H1 (cell line): ENCODE results near the gene ASCC1. TPM values are rescaled to one million over a fixed set of nuclear protein-coding genes. Genes with fewer than 3 reads are reported as not detected.

Source experiments
- CTCF ChIA-PET: fragments of 300-600 bp; sonication (Branson Sonifier 250); formaldehyde crosslinking; loops from one replicate; lab custom pipeline; 2021; ENCODE audit not compliant: partially characterized antibody; lab: Charles Lee
- POLR2A ChIA-PET: fragments of 300-600 bp; sonication (Branson Sonifier 250); formaldehyde crosslinking; loops from one replicate; lab custom pipeline; 2021; ENCODE audit warnings: inconsistent platforms; ENCODE audit not compliant: partially characterized antibody; lab: Charles Lee
- DNase-seq, 2 experiments: peaks; one replicate each; pipeline versions ENCODE4 v3.0.0 to v3.0.0-alpha.2; 2010 to 2022; ENCODE audit warnings: low spot score in 2 of 2, low read depth in 1 of 2, mixed read lengths in 1 of 2
- FAIRE-seq: peaks from 2 replicates; lab custom pipeline; 2011; peaks lifted over from hg19 to GRCh38; lab: Jason Lieb, UNC
- H2AFZ ChIP-seq: 2 replicates; pipeline ENCODE4 v1.8.1; 2012; ENCODE audit warnings: low read length, inconsistent platforms
- H2AK5ac ChIP-seq: 2 replicates; pipeline ENCODE4 v1.6.1; 2013; ENCODE audit warnings: low read depth, low read length
- H2BK120ac ChIP-seq: replicated peaks from 2 replicates; pipeline ENCODE3; 2013; ENCODE audit warnings: low read depth, low read length, inconsistent platforms
- H2BK12ac ChIP-seq: 2 replicates; pipeline ENCODE4 v1.6.1; 2013; ENCODE audit warnings: low read depth, low read length
- H2BK15ac ChIP-seq: 2 replicates; pipeline ENCODE4 v1.6.1; 2013; ENCODE audit warnings: low read length
- H2BK20ac ChIP-seq: 2 replicates; pipeline ENCODE4 v1.6.1; 2013; ENCODE audit warnings: low read length
- H2BK5ac ChIP-seq: 2 replicates; pipeline ENCODE4 v1.6.1; 2013; ENCODE audit warnings: low read depth, low read length
- H3K14ac ChIP-seq: 2 replicates; pipeline ENCODE4 v1.6.1; 2013; ENCODE audit warnings: inconsistent platforms; ENCODE audit not compliant: insufficient read length
- H3K18ac ChIP-seq: 2 replicates; pipeline ENCODE4 v1.6.1; 2013; ENCODE audit warnings: low read length; ENCODE audit errors: extremely low read depth
- H3K23ac ChIP-seq: 2 replicates; pipeline ENCODE4 v1.6.1; 2013; ENCODE audit warnings: inconsistent platforms; ENCODE audit not compliant: insufficient read length
- H3K23me2 ChIP-seq: 2 replicates; pipeline ENCODE4 v1.6.1; 2013; ENCODE audit warnings: low read depth, low read length
- H3K27ac ChIP-seq: 2 replicates; pipeline ENCODE4 v1.6.1; 2011; ENCODE audit warnings: low read depth, low read length, inconsistent platforms
- H3K27me3 ChIP-seq, 4 experiments: replicated peaks in 1 of 4; 1 replicate in 1 of 4; 2 replicates in 3 of 4; pipeline versions ENCODE4 v1.6.1 to v1.8.1; 2011 to 2013; ENCODE audit warnings: low read length in 3 of 4, mild to moderate bottlenecking in 3 of 4, inconsistent platforms in 2 of 4, mixed read lengths in 2 of 4, moderate library complexity in 1 of 4; ENCODE audit not compliant: control insufficient read depth in 3 of 4, insufficient read depth in 3 of 4; ENCODE audit errors: extremely low read depth in 1 of 4
- H3K36me3 ChIP-seq, 4 experiments: 2 replicates each; pipeline versions ENCODE4 v1.6.1 to v1.8.1; 2011 to 2013; ENCODE audit warnings: mild to moderate bottlenecking in 4 of 4, low read length in 3 of 4, moderate library complexity in 2 of 4, control low read depth in 1 of 4, inconsistent platforms in 1 of 4; ENCODE audit not compliant: insufficient read depth in 4 of 4, control insufficient read depth in 2 of 4
- H3K4ac ChIP-seq: replicated peaks from 2 replicates; pipeline ENCODE3; 2013; ENCODE audit warnings: low read length, low read depth, mixed read lengths, inconsistent platforms; ENCODE audit not compliant: insufficient read length
- H3K4me1 ChIP-seq, 4 experiments: replicated peaks in 1 of 4; 1 replicate in 1 of 4; 2 replicates in 3 of 4; pipeline versions ENCODE4 v1.6.1 to v1.8.1; 2011 to 2013; ENCODE audit warnings: low read length in 3 of 4, inconsistent platforms in 2 of 4, mixed read lengths in 1 of 4; ENCODE audit not compliant: insufficient read depth in 4 of 4, control insufficient read depth in 3 of 4
- H3K4me2 ChIP-seq, 2 experiments: 2 replicates each; pipeline versions ENCODE4 v1.6.1 to v1.8.1; 2011 to 2013; ENCODE audit warnings: low read depth in 2 of 2, low read length in 2 of 2, control low read depth in 1 of 2, inconsistent platforms in 1 of 2, mild to moderate bottlenecking in 1 of 2; ENCODE audit not compliant: insufficient read depth in 1 of 2
- H3K4me3 ChIP-seq, 4 experiments: fragments of 200-600, 300-600 bp in 1 of 4; sonication (generic), shearing (Covaris generic), sonication (Bioruptor Twin) in 1 of 4; 2 replicates each; pipeline versions ENCODE4 v1.5.1 to v1.8.1; 2011 to 2016; ENCODE audit warnings: low read length in 4 of 4, low read depth in 3 of 4, control low read depth in 2 of 4, inconsistent platforms in 2 of 4, mild to moderate bottlenecking in 2 of 4, mixed read lengths in 1 of 4, moderate library complexity in 1 of 4; ENCODE audit not compliant: insufficient read depth in 2 of 4; ENCODE audit errors: extremely low read depth in 1 of 4
- H3K56ac ChIP-seq: replicated peaks from 2 replicates; pipeline ENCODE3; 2013; ENCODE audit warnings: low read depth, mild to moderate bottlenecking, mixed read lengths, low read length, inconsistent platforms; ENCODE audit not compliant: insufficient read length
- H3K79me1 ChIP-seq: 2 replicates; pipeline ENCODE4 v1.6.1; 2013; ENCODE audit warnings: low read depth, low read length, control low read depth
- H3K79me2 ChIP-seq, 2 experiments: 2 replicates each; pipeline versions ENCODE4 v1.6.1 to v1.8.1; 2012 to 2013; ENCODE audit warnings: low read length in 2 of 2, mild to moderate bottlenecking in 2 of 2, inconsistent platforms in 1 of 2; ENCODE audit not compliant: insufficient read depth in 2 of 2, control insufficient read depth in 1 of 2
- H3K9ac ChIP-seq, 4 experiments: replicated peaks in 1 of 4; 1 replicate in 1 of 4; 2 replicates in 3 of 4; pipeline versions ENCODE4 v1.6.1 to v1.8.1; 2011 to 2013; ENCODE audit warnings: low read depth in 3 of 4, low read length in 3 of 4, control low read depth in 2 of 4, mild to moderate bottlenecking in 2 of 4, moderate library complexity in 2 of 4, inconsistent platforms in 1 of 4; ENCODE audit errors: extremely low read depth in 1 of 4
- H3K9me3 ChIP-seq, 2 experiments: 2 replicates each; pipeline versions ENCODE4 v1.6.1 to v1.8.1; 2012 to 2013; ENCODE audit warnings: mild to moderate bottlenecking in 2 of 2, moderate library complexity in 2 of 2, control low read depth in 1 of 2, inconsistent platforms in 1 of 2, low read depth in 1 of 2, low read length in 1 of 2, mixed read lengths in 1 of 2; ENCODE audit not compliant: insufficient read depth in 2 of 2
- H4K20me1 ChIP-seq, 2 experiments: replicated peaks in 1 of 2; 2 replicates each; pipeline versions ENCODE3 to v1.8.1; 2011 to 2013; ENCODE audit warnings: inconsistent platforms in 2 of 2, low read length in 2 of 2, mild to moderate bottlenecking in 1 of 2; ENCODE audit not compliant: insufficient read depth in 2 of 2, control insufficient read depth in 1 of 2
- H4K5ac ChIP-seq: 2 replicates; pipeline ENCODE4 v1.6.1; 2013; ENCODE audit warnings: low read length, low read depth, mixed read lengths, inconsistent platforms; ENCODE audit not compliant: insufficient read length
- H4K8ac ChIP-seq: 2 replicates; pipeline ENCODE4 v1.8.0; 2013; ENCODE audit warnings: mild to moderate bottlenecking, moderate library complexity, low read length, inconsistent platforms; ENCODE audit not compliant: insufficient read depth; ENCODE audit errors: extremely low read depth
- H4K91ac ChIP-seq: replicated peaks from 2 replicates; pipeline ENCODE3; 2013; ENCODE audit warnings: low read length, mixed read lengths, inconsistent platforms; ENCODE audit not compliant: insufficient read length
- CBX8 ChIP-seq: fragments of 300-800, 300-1000 bp; sonication (generic); IDR thresholded peaks from 2 replicates; pipeline ENCODE4 v1.7.1; 2016; ENCODE audit warnings: low read depth, low read length, borderline replicate concordance
- GABPA ChIP-seq: IDR thresholded peaks from 2 replicates; pipeline ENCODE4 v1.6.1; 2011; ENCODE audit warnings: mild to moderate bottlenecking, low read length, moderate library complexity, borderline replicate concordance; ENCODE audit not compliant: insufficient read depth
- KDM1A ChIP-seq: fragments of 200-600, 300-600 bp; sonication (generic); IDR thresholded peaks from 2 replicates; pipeline ENCODE4 v1.7.1; 2016; ENCODE audit warnings: mild to moderate bottlenecking, low read length, borderline replicate concordance
- KDM5A ChIP-seq: fragments of 200-600 bp; IDR thresholded peaks from 2 replicates; pipeline ENCODE4 v1.7.1; 2012; ENCODE audit warnings: mild to moderate bottlenecking, low read length, inconsistent platforms, mixed read lengths
- RAD21 ChIP-seq, 2 experiments: IDR thresholded peaks in 1 of 2; conservative IDR thresholded peaks in 1 of 2; 2 replicates each; pipeline ENCODE4 v1.6.1; 2011; ENCODE audit warnings: low read depth in 2 of 2, low read length in 2 of 2, improper control_type of control experiment in 1 of 2, inconsistent platforms in 1 of 2, mild to moderate bottlenecking in 1 of 2, moderate library complexity in 1 of 2
- SIX5 ChIP-seq: IDR thresholded peaks from 2 replicates; pipeline ENCODE4 v1.6.1; 2011; ENCODE audit warnings: mild to moderate bottlenecking, low read depth, low read length
- SUZ12 ChIP-seq: fragments of 200-600 bp; sonication (generic); IDR thresholded peaks from 2 replicates; pipeline ENCODE4 v1.6.1; 2012; ENCODE audit warnings: mild to moderate bottlenecking, inconsistent platforms, low read length, moderate library complexity, mixed read lengths
- WGBS, 2 experiments: shearing (Covaris generic) in 1 of 2; methylation state at CpG; one replicate each; pipeline versions ENCODE4 v1.1.6 to v1.1.7; 2013 to 2015; ENCODE audit warnings: low lambda C conversion rate in 2 of 2, mixed read lengths in 2 of 2, inconsistent platforms in 1 of 2, low coverage in 1 of 2, missing lambda C conversion rate in 1 of 2; ENCODE audit not compliant: insufficient replicate concordance in 2 of 2, insufficient coverage in 1 of 2, insufficient read length in 1 of 2; ENCODE audit errors: extremely low coverage in 1 of 2, missing lambda C conversion rate in 1 of 2; 5-methylcytosine and 5-hydroxymethylcytosine counted together
- polyA plus RNA-seq, 7 experiments: library from polyadenylated mRNA; depleted of rRNA in 3 of 7; stranded (reverse) in 5 of 7; unstranded in 2 of 7; fragments of >200 nt in 5 of 7; fragments of 200-250 nt in 2 of 7; gene quantifications; 1 replicate in 5 of 7; 2 replicates in 1 of 7; 4 replicates in 1 of 7; pipeline versions ENCODE4 v1.2.1 to v1.2.3, GENCODE V29; 2011 to 2013; ENCODE audit warnings: missing spikeins in 2 of 7, mixed read lengths in 2 of 7
- total RNA-seq: library from RNA; stranded (reverse); fragmentation: NEBNext Ultra II Directional; extraction: Animal tissue kit (Norgen Biotek cat#: 25700); gene quantifications from 2 replicates; pipeline ENCODE4 v1.2.1, GENCODE V29; 2021

The ASCC1 gene
- total and polyA plus RNA-seq, 2 of the 8 experiments (the other 6 are each of a cell fraction or from before 2014, with no cell fraction given), result 25.6 to 35.8 TPM

DNA sequence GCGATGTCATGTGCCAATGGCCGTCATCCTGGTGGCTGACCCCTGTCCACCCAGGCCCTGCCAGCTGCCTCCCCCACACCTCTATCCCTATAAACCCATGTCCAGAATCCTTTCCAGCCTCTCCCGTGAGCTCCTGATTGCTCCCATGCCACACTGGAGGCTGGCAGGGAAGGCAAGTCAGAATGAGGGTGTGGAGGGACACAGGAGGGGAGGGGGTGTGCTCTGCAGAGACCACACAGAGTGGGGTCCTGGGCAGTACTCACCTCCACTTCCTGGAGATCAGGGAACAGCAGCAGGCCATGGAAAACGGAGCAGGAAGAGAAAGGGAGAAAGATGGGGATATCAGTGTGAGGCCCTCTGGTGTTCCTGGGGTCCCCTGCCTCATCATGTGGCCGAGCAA is 143.4 kb downstream of the ASCC1 start:
- Histone ChIP-seq H3K56ac (no peak overlapping the region), H4K91ac (no peak overlapping the region), H3K18ac (no peak overlapping the region)
- WGBS, 2 experiments, result 86% methylated on average over 5 of the region's 5 CpGs; no CpG with 5 or more reads in 1 of the 2 experiments
- no peak for TF ChIP-seq RAD21 (IDR thresholded peaks at IDR 0.05 in 1 of 2, conservative IDR thresholded peaks at IDR 0.05 in 1 of 2; ENCODE audit: low read depth in 2 of 2, low read length in 2 of 2)
- TF ChIP-seq SUZ12, result no peak
- no peak for TF ChIP-seq KDM5A
- TF ChIP-seq CBX8, result no peak
- no peak for TF ChIP-seq SIX5
- no peak for TF ChIP-seq GABPA
- no peak for TF ChIP-seq KDM1A
- TF ChIP-seq, all 59 proteins: peak for 0
- H2BK120ac ChIP-seq, result no peak overlapping the region
- no peak overlapping the region for H4K5ac ChIP-seq
- H3K9me3 ChIP-seq, result no peaks in the 10 kb centered on the region
- no peak overlapping the region for H2BK12ac ChIP-seq
- H3K23ac ChIP-seq, result no peak overlapping the region
- no peaks in the 10 kb centered on the region for H3K27me3 ChIP-seq
- ChIA-PET CTCF (interaction anchor here (0.8 to 10.2 kb wide), 11 partner anchors 10 to 256 kb away, joined by 3 to 100 read pairs (median 6); no protein-coding TSS in a partner anchor), POLR2A (interaction anchor here (1.3 kb wide), 1 partner anchor 201 kb away, joined by 6 read pairs; the partner anchor contains the start of gene DDIT4)
- no peaks in the 10 kb centered on the region for H3K79me1 ChIP-seq
- H3K23me2 ChIP-seq, result no peaks in the 10 kb centered on the region
- no peak overlapping the region for H3K9ac ChIP-seq
- H3K27ac ChIP-seq, result no peak overlapping the region
- no peak overlapping the region for H2AK5ac ChIP-seq
- no peak overlapping the region for H2BK5ac ChIP-seq
- no peaks in the 10 kb centered on the region for H4K20me1 ChIP-seq
- no peak for FAIRE-seq
- no peak overlapping the region for H2BK15ac ChIP-seq
- H3K4me3 ChIP-seq, result no peak overlapping the region
- no peak overlapping the region for H2BK20ac ChIP-seq
- H4K8ac ChIP-seq, result no peak overlapping the region
- no peak overlapping the region for H2AFZ ChIP-seq
- no peaks in the 10 kb centered on the region for H3K36me3 ChIP-seq
- peaks cover 0 to 3% (median 0%) of the 10 kb centered on the region in 4 experiments; a peak in 3 of 7 replicates for H3K4me1 ChIP-seq
- H3K4me2 ChIP-seq, result no peak overlapping the region
- H3K14ac ChIP-seq, result no peak overlapping the region
- H3K4ac ChIP-seq, result no peak overlapping the region
- no peak for DNase-seq
- H3K79me2 ChIP-seq, result no peaks in the 10 kb centered on the region
